Neuronal stem cell (in vitro differentiated cells): Measurements from ENCODE around the gene NKX3-2.

Experiments used
- DNase-seq: peaks from one replicate; pipeline ENCODE4 v3.0.0-alpha.2; 2013; ENCODE audit warnings: low spot score
- H2AFZ ChIP-seq: one replicate; pipeline ENCODE4 v1.6.1; 2013; ENCODE audit warnings: mild to moderate bottlenecking, low read length, inconsistent platforms
- H2AK5ac ChIP-seq: 2 replicates; pipeline ENCODE4 v1.6.1; 2013; ENCODE audit warnings: low read depth, mild to moderate bottlenecking, inconsistent platforms, low read length, moderate library complexity, mixed read lengths
- H2BK120ac ChIP-seq: 2 replicates; pipeline ENCODE4 v1.6.1; 2013; ENCODE audit warnings: low read depth, mild to moderate bottlenecking, inconsistent platforms, low read length, moderate library complexity, mixed read lengths
- H2BK12ac ChIP-seq: one replicate; pipeline ENCODE4 v1.6.1; 2013; ENCODE audit warnings: low read length, inconsistent platforms
- H2BK15ac ChIP-seq: 2 replicates; pipeline ENCODE4 v1.6.1; 2013; ENCODE audit warnings: mild to moderate bottlenecking, low read length, inconsistent platforms, mixed read lengths
- H2BK5ac ChIP-seq: one replicate; pipeline ENCODE4 v1.6.1; 2013; ENCODE audit warnings: inconsistent platforms, mild to moderate bottlenecking, low read length, moderate library complexity
- H3K14ac ChIP-seq: one replicate; pipeline ENCODE4 v1.6.1; 2013; ENCODE audit warnings: low read length, inconsistent platforms
- H3K18ac ChIP-seq: 2 replicates; pipeline ENCODE4 v1.6.1; 2013; ENCODE audit warnings: low read length, inconsistent platforms
- H3K23ac ChIP-seq: 2 replicates; pipeline ENCODE4 v1.6.1; 2013; ENCODE audit warnings: low read depth, mild to moderate bottlenecking, mixed read lengths, low read length, inconsistent platforms; ENCODE audit not compliant: poor library complexity
- H3K27ac ChIP-seq: replicated peaks from 3 replicates; pipeline ENCODE4 v1.5.1; 2013; ENCODE audit warnings: low read length, inconsistent platforms
- H3K27me3 ChIP-seq, 3 experiments: 2 replicates each; pipeline ENCODE4 v1.6.1; 2013; ENCODE audit warnings: low read length in 3 of 3, mild to moderate bottlenecking in 2 of 3, inconsistent platforms in 1 of 3, low read depth in 1 of 3, mixed read lengths in 1 of 3, moderate library complexity in 1 of 3; ENCODE audit not compliant: control insufficient read depth in 3 of 3, insufficient read depth in 3 of 3
- H3K36me3 ChIP-seq, 2 donors: replicated peaks in 1 of 2; 2 replicates each; pipeline ENCODE4 v1.6.1; 2013; ENCODE audit warnings: low read length in 2 of 2; ENCODE audit not compliant: control insufficient read depth in 2 of 2, insufficient read depth in 2 of 2
- H3K4ac ChIP-seq: 2 replicates; pipeline ENCODE4 v1.6.1; 2013; ENCODE audit warnings: inconsistent platforms, mild to moderate bottlenecking, low read length, moderate library complexity
- H3K4me1 ChIP-seq, 2 donors: 1 replicate in 1 of 2; 2 replicates in 1 of 2; pipeline ENCODE4 v1.6.1; 2013; ENCODE audit warnings: low read length in 2 of 2, low read depth in 1 of 2; ENCODE audit not compliant: control insufficient read depth in 2 of 2, insufficient read depth in 1 of 2
- H3K4me2 ChIP-seq: one replicate; pipeline ENCODE4 v1.6.1; 2013; ENCODE audit warnings: mild to moderate bottlenecking, low read length, inconsistent platforms; ENCODE audit not compliant: insufficient read depth, poor library complexity, severe bottlenecking
- H3K4me3 ChIP-seq, 2 donors: 2 replicates each; pipeline ENCODE4 v1.5.1; 2013; ENCODE audit warnings: low read length in 2 of 2, mild to moderate bottlenecking in 2 of 2, inconsistent platforms in 1 of 2, moderate library complexity in 1 of 2
- H3K79me1 ChIP-seq: one replicate; pipeline ENCODE4 v1.6.1; 2013; ENCODE audit warnings: low read depth, mild to moderate bottlenecking, inconsistent platforms, low read length, moderate library complexity
- H3K9ac ChIP-seq: one replicate; pipeline ENCODE4 v1.6.1; 2013; ENCODE audit warnings: mild to moderate bottlenecking, low read depth, low read length, inconsistent platforms; ENCODE audit not compliant: poor library complexity
- H3K9me3 ChIP-seq, 2 donors: replicated peaks in 1 of 2; 2 replicates each; pipeline versions ENCODE3 to v1.6.1; 2013; ENCODE audit warnings: low read length in 2 of 2, mild to moderate bottlenecking in 2 of 2, inconsistent platforms in 1 of 2, low read depth in 1 of 2, mixed read lengths in 1 of 2, moderate library complexity in 1 of 2; ENCODE audit not compliant: control insufficient read depth in 2 of 2, insufficient read depth in 1 of 2
- H4K8ac ChIP-seq: one replicate; pipeline ENCODE4 v1.6.1; 2013; ENCODE audit warnings: low read depth, mild to moderate bottlenecking, inconsistent platforms, low read length, moderate library complexity
- H4K91ac ChIP-seq: one replicate; pipeline ENCODE4 v1.6.1; 2013; ENCODE audit warnings: low read length, low read depth, mild to moderate bottlenecking, inconsistent platforms; ENCODE audit not compliant: poor library complexity
- WGBS, 2 donors: extraction: QIAGEN DNeasy Blood & Tissue Kit; methylation state at CpG; one replicate each; pipeline ENCODE4 v1.1.7; 2013; ENCODE audit warnings: missing lambda C conversion rate in 2 of 2, mixed read lengths in 1 of 2; ENCODE audit not compliant: insufficient read length in 2 of 2, insufficient replicate concordance in 1 of 2; ENCODE audit errors: extremely low coverage in 2 of 2; 5-methylcytosine and 5-hydroxymethylcytosine counted together

NKX3-2 gene

GRCh38 chr4:13544606-13545393, 492 bp upstream of the NKX3-2 start:
- H3K27me3 ChIP-seq = peaks cover 45 to 78% (median 57%) of the 10 kb centered on the region in 3 experiments
- no peak overlapping the region for H4K8ac ChIP-seq
- WGBS, 2 donors = no CpG with 5 or more reads among the region's 54 CpGs

GRCh38 chr4:13543032-13543838, 1.1 kb downstream of the NKX3-2 start:
- no peak overlapping the region for H2AK5ac ChIP-seq
- H3K4me3 ChIP-seq = peak overlapping the region; percentile 52 to 81
- H2BK15ac ChIP-seq = no peak overlapping the region
- peaks cover 61 to 86% (median 69%) of the 10 kb centered on the region in 3 experiments for H3K27me3 ChIP-seq
- H3K4me1 ChIP-seq = peaks cover 2 to 10% of the 10 kb centered on the region in 2 donors
- no peak for DNase-seq
- H3K23ac ChIP-seq = no peak overlapping the region
- no peak overlapping the region for H4K8ac ChIP-seq
- WGBS, 2 donors = no CpG with 5 or more reads among the region's 30 CpGs
- H2BK12ac ChIP-seq = no peak overlapping the region
- peaks cover 2% of the 10 kb centered on the region for H3K79me1 ChIP-seq
- H3K36me3 ChIP-seq = peaks cover 0 to 18% of the 10 kb centered on the region in 2 donors
- H3K9ac ChIP-seq = no peak overlapping the region
- peak overlapping the region; percentile 82 for H2AFZ ChIP-seq
- no peak overlapping the region for H3K14ac ChIP-seq
- no peak overlapping the region for H4K91ac ChIP-seq
- no peak overlapping the region for H2BK120ac ChIP-seq
- H3K4ac ChIP-seq = no peak overlapping the region
- H2BK5ac ChIP-seq = no peak overlapping the region
- no peak overlapping the region for H3K27ac ChIP-seq
- H3K4me2 ChIP-seq = peak overlapping the region; percentile 94
- H3K9me3 ChIP-seq = peaks cover 2 to 47% of the 10 kb centered on the region in 2 donors
- H3K18ac ChIP-seq = peak overlapping the region; percentile 85

More at GRCh38 chr4:13544606-13545393, 492 bp upstream of the NKX3-2 start:
- Histone ChIP-seq H3K9me3 (peaks cover 0 to 35% of the 10 kb centered on the region in 2 donors), H4K91ac (no peak overlapping the region), H3K4me2 (peak overlapping the region; percentile 94), H3K27ac (no peak overlapping the region), H3K36me3 (peaks cover 0 to 18% of the 10 kb centered on the region in 2 donors), H3K4ac (no peak overlapping the region), H3K18ac (peak overlapping the region; percentile 35), H2BK12ac (no peak overlapping the region), H3K79me1 (peaks cover 2% of the 10 kb centered on the region), H3K14ac (no peak overlapping the region), H2BK5ac (no peak overlapping the region), H2AFZ (peak overlapping the region; percentile 82), H3K4me3 (peak overlapping the region; percentile 52 to 81), H3K23ac (no peak overlapping the region), H3K9ac (no peak overlapping the region), H2AK5ac (no peak overlapping the region), H3K4me1 (peaks cover 2 to 10% of the 10 kb centered on the region in 2 donors), H2BK120ac (no peak overlapping the region), H2BK15ac (no peak overlapping the region)
- DNase-seq = peak; percentile 77

GRCh38 chr4:13542577-13543031, 1.7 kb downstream of the NKX3-2 start:
- no peak overlapping the region for H4K8ac ChIP-seq
- no peak for DNase-seq
- H2BK5ac ChIP-seq = no peak overlapping the region
- no peak overlapping the region for H3K4me2 ChIP-seq
- H2BK12ac ChIP-seq = no peak overlapping the region
- H3K23ac ChIP-seq = peak overlapping the region; percentile 60
- no CpG with 5 or more reads among the region's 27 CpGs for WGBS, 2 donors
- no peak overlapping the region for H4K91ac ChIP-seq
- H3K4me1 ChIP-seq = peaks cover 2 to 10% of the 10 kb centered on the region in 2 donors
- peaks cover 2 to 51% of the 10 kb centered on the region in 2 donors for H3K9me3 ChIP-seq
- H2AK5ac ChIP-seq = no peak overlapping the region
- no peak overlapping the region for H3K4ac ChIP-seq
- H2BK15ac ChIP-seq = no peak overlapping the region
- no peak overlapping the region for H2BK120ac ChIP-seq
- H3K9ac ChIP-seq = no peak overlapping the region
- H3K14ac ChIP-seq = peak overlapping the region; percentile 78
- no peak overlapping the region for H3K27ac ChIP-seq
- H3K36me3 ChIP-seq = peaks cover 0 to 18% of the 10 kb centered on the region in 2 donors
- H3K79me1 ChIP-seq = peaks cover 2% of the 10 kb centered on the region
- peak overlapping the region in 1 of 2 donors; percentile 52 for H3K4me3 ChIP-seq
- no peak overlapping the region for H3K18ac ChIP-seq
- peaks cover 67 to 86% (median 72%) of the 10 kb centered on the region in 3 experiments for H3K27me3 ChIP-seq
- H2AFZ ChIP-seq = peak overlapping the region; percentile 82
